Erythroblast (primary cell): ENCODE measurements around the gene XKR7.
A peak's percentile ranks its signal among the peaks of the same experiment; 100 is the strongest.
"Not testable (repeated sequence)": the region's sequence is repeated elsewhere in the genome, so short reads cannot be mapped to it uniquely, and the experiment has no call there.

ENCODE experiments used
- DNase-seq, 2 experiments: peaks; one replicate each; lab custom pipeline; 2025; lab: John Stamatoyannopoulos, UW
- GATA1 ChIP-seq: IDR thresholded peaks from 2 replicates; pipeline ENCODE4 v1.6.1; 2011; ENCODE audit warnings: low read depth, mild to moderate bottlenecking, control low read depth, low read length, moderate library complexity
- POLR2A ChIP-seq: IDR thresholded peaks from 2 replicates; pipeline ENCODE4 v1.6.1; 2011; ENCODE audit warnings: mild to moderate bottlenecking, low read length

XKR7 gene

GRCh38 chr20:31967830-31968249, at the start of gene XKR7:
XKR7 (plus strand) TSS chr20:31968151; CDS start chr20:31968176, 25 bp downstream.
- TF ChIP-seq POLR2A (no peak), GATA1 (no peak)
- DNase-seq: no peak

GRCh38 chr20:31918466-31919105, 49.4 kb upstream of the XKR7 start:
- no peak for DNase-seq
- TF ChIP-seq POLR2A: no peak
- no peak for TF ChIP-seq GATA1

DNA sequence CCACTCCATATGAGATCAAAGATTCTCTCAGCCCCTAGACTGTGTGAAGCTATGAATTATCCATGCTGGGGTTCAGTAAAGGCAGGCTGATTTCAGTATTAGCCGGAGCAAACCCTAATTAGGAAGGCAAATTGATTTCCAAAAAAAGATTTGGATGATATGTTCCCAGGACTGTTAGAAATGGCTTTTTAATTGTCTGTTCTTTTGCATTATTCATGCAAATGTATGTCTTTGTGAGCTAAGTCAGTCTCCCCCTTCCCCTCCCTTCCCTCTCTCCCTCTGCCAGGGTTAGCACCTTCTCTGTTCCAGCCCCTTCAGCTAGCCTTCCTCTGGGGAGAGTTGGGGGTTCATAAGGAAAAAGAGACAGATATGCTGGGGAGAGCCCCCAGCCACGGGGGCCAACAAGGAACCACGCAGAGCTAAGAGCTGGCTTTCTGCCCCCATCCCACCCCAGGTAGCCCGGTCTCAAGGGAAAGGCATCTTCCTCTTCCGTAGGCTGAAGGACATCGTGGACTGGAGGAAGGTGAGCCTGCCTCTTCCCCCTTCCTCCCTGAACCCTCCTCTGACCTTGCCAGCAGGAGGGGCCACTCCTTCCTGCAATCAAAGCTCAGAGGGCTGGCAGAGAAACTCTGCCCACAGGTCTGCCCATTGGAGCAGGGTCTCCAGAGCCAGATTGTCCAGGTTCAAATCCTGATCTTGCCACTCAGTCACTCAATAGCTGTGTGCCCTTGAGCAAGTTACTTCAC, 48.4 kb upstream of the XKR7 start:
- no peak for TF ChIP-seq GATA1
- no peak for TF ChIP-seq POLR2A
- no peak for DNase-seq

GRCh38 chr20:31920275-31920855, 47.6 kb upstream of the XKR7 start:
- no peak for DNase-seq
- TF ChIP-seq GATA1 (no peak), POLR2A (no peak)

DNA sequence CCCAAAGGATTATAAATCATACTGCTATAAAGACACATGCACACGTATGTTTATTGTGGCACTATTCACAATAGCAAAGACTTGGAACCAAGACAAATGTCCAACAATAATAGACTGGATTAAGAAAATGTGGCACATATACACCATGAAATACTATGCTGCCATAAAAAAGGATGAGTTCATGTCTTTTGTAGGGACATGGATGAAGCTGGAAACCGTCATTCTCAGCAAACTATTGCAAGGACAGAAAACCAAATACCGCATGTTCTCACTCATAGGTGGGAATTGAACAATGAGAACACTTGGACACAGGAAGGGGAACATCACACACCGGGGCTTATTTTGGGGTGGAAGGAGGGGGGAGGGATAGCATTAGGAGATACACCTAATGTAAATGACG, 46.5 kb upstream of the XKR7 start:
- not testable (repeated sequence) for DNase-seq

DNA sequence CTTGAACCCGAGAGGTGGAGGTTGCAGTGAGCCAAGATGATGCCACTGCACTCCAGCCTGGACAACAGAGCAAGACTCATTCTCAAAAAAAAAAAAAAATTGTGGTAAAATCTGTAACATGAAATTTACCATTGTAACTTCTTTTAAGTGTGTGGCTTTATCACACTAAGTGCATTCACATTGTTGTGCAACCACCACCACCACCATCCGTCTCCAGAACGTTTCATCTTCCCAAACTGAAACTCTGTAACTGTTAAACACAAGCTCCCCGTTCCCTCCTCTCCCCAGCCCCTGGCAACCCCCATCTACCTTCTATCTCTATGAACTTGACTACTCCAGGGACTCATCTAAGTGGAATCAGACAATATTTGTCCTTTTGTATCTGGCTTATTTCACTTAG, 45.8 kb upstream of the XKR7 start:
- DNase-seq: no peak
- TF ChIP-seq GATA1: no peak
- TF ChIP-seq POLR2A: no peak

DNA sequence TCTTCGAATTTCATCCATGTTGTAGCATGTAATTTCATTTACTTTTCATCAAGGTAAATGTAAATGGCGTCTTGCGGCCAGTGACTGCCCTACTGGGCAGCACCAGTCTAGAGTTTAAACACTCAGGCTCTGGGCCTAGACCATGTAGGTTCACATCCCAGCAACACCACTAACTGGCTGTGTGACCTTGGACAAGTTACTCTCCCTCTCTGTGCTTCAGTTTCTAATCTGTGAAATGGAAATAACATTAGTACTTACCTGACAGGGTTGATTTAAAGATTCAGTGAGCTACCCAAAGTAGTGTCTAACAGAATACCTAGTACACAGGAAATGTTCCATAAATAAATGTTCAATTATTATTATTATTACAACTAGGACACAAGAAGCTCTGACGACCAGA, 45.4 kb upstream of the XKR7 start:
- no peak for TF ChIP-seq POLR2A
- TF ChIP-seq GATA1: no peak
- DNase-seq: no peak

- DNase-seq: no peak
Measured at GRCh38 chr20:31923388-31924331, 44.3 kb upstream of the XKR7 start.

GRCh38 chr20:31924561-31924960, 43.4 kb upstream of the XKR7 start:
- DNase-seq: no peak
- TF ChIP-seq GATA1: no peak
- no peak for TF ChIP-seq POLR2A

More at GRCh38 chr20:31923388-31924331, 44.3 kb upstream of the XKR7 start:
- TF ChIP-seq GATA1 (no peak), POLR2A (no peak)

DNA sequence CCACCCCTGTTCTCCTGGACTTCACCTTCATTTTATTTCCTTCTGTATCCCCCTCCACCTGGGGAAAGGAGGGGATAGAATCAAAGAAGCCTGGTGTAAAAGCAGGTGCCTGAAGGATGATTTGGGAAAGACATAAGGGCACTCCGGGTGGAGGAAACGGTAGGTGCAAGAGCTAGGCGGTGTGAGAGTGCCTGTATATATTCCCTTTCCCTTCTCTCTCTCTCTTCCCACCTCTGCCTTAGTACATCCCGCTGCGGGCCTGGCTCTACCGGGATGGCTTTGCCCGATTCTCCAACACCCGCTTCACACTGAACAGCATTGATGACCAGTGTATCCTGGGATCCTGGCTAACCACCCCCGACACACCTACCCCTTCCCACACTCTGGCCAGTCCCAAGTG, 42.3 kb upstream of the XKR7 start:
- DNase-seq: no peak
- TF ChIP-seq GATA1 (no peak), POLR2A (no peak)

GRCh38 chr20:31926493-31926892, 41.5 kb upstream of the XKR7 start:
- TF ChIP-seq GATA1: no peak
- no peak for TF ChIP-seq POLR2A

DNA sequence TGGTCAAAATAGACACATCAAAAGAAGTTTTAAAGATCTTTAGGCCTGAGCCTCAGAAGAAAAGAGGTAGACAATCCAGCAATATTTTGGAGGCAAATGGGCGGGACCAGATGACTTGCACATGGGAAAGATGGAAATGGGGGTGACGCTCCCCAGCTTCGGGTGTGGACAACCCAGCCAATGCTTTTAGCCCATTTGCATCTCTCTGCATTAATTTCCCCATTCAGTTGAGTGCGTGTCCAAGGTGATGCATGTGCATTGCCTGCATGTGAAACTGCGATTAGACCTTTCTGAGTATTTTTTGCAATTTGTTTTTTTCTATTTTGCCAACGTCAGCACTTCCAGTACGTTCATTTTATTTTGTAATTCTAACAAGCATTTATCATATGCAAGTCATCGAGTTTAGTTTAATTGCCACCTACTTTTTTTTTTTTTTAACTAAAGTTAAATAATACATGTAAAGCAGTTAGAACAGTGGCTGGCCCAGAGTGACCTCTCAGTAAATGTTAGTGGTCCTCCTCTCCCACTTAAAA, 40.3 kb upstream of the XKR7 start:
- TF ChIP-seq POLR2A (no peak), GATA1 (no peak)
- DNase-seq: no peak

More at GRCh38 chr20:31926493-31926892, 41.5 kb upstream of the XKR7 start:
- DNase-seq: no peak

- DNase-seq: peak; percentile 11 to 41
Measured at GRCh38 chr20:31929631-31930030, 38.3 kb upstream of the XKR7 start.
